Fibroblast of villous mesenchyme (primary cell): ENCODE measurements around the gene COL4A1. TPM values are rescaled to one million over a fixed set of nuclear protein-coding genes. Genes with fewer than 3 reads are reported as not detected.

Experiments
- DNase-seq: peaks from one replicate; pipeline ENCODE4 v3.0.0-alpha.2; 2010; ENCODE audit warnings: low read depth
- H3K4me3 ChIP-seq: 2 replicates; pipeline ENCODE4 v1.5.1; 2011; ENCODE audit warnings: low read depth, mild to moderate bottlenecking, low read length
- CTCF ChIP-seq: IDR thresholded peaks from 2 replicates; pipeline ENCODE4 v1.5.1; 2012; ENCODE audit warnings: low read depth, mild to moderate bottlenecking, low read length; ENCODE audit not compliant: insufficient read depth
- total RNA-seq: library from RNA; depleted of rRNA; stranded (reverse); fragments of >200 nt; gene quantifications from 2 replicates; pipeline ENCODE4 v1.2.3, GENCODE V29; 2012

COL4A1 gene
- total RNA-seq, 1 donor, result 1,391 TPM

GRCh38 chr13:110254751-110255553, 52.0 kb downstream of the COL4A1 start:
- DNase-seq, result peak; percentile 41
- no peak for TF ChIP-seq CTCF
- H3K4me3 ChIP-seq, result no peak overlapping the region

DNA sequence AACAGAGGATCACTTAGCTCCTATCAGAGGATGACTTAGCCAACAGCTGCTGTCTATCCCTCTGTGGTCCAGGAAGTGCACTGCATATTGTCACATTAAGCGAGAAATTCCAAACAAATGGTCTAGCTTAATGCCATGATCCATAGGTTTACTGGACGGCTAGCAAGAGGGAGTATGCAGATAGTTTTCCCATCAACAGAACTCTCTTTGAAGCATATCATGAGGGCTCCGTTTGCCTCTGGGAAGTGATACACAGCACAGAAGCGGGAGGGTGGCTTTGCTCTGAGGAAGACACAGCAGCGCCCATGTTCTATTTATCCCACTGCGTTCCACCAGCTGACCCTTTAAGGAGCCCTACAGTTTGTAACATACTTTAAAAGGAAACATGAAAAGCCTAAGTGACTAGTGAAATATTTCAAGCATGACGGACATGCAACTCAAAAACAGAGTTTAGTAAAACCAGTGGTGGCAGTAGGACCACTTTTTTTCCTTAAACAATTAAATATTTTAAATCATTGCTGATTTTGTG, 52.7 kb downstream of the COL4A1 start:
- TF ChIP-seq CTCF, result no peak
- peak; percentile 90 for DNase-seq
- H3K4me3 ChIP-seq, result no peak overlapping the region

- H3K4me3 ChIP-seq, result no peak overlapping the region
- no peak for DNase-seq
- no peak for TF ChIP-seq CTCF
These were observed 55.7 kb downstream of the COL4A1 start for GRCh38 chr13:110251193-110251819.

GRCh38 chr13:110250258-110250891, 56.6 kb downstream of the COL4A1 start:
- no peak for TF ChIP-seq CTCF
- H3K4me3 ChIP-seq, result no peak overlapping the region
- peak; percentile 91 for DNase-seq

GRCh38 chr13:110249326-110249725, 57.6 kb downstream of the COL4A1 start:
- no peak overlapping the region for H3K4me3 ChIP-seq
- TF ChIP-seq CTCF, result no peak
- peak; percentile 43 for DNase-seq

GRCh38 chr13:110248449-110249143, 58.4 kb downstream of the COL4A1 start:
- DNase-seq, result no peak
- H3K4me3 ChIP-seq, result no peak overlapping the region
- TF ChIP-seq CTCF, result no peak
